NCI-H526 (cell line): ENCODE data around the gene AKT1S1.
A peak's percentile ranks its signal among the peaks of the same experiment; 100 is the strongest.

Experiments
- DNase-seq, 2 experiments: peaks; one replicate each; lab custom pipeline; 2025; lab: John Stamatoyannopoulos, UW

AKT1S1 gene

GRCh38 chr19:49869009-49869483, 8.1 kb downstream of the AKT1S1 start:
- peak in 1 of 2 experiments; percentile 91 for DNase-seq

DNA sequence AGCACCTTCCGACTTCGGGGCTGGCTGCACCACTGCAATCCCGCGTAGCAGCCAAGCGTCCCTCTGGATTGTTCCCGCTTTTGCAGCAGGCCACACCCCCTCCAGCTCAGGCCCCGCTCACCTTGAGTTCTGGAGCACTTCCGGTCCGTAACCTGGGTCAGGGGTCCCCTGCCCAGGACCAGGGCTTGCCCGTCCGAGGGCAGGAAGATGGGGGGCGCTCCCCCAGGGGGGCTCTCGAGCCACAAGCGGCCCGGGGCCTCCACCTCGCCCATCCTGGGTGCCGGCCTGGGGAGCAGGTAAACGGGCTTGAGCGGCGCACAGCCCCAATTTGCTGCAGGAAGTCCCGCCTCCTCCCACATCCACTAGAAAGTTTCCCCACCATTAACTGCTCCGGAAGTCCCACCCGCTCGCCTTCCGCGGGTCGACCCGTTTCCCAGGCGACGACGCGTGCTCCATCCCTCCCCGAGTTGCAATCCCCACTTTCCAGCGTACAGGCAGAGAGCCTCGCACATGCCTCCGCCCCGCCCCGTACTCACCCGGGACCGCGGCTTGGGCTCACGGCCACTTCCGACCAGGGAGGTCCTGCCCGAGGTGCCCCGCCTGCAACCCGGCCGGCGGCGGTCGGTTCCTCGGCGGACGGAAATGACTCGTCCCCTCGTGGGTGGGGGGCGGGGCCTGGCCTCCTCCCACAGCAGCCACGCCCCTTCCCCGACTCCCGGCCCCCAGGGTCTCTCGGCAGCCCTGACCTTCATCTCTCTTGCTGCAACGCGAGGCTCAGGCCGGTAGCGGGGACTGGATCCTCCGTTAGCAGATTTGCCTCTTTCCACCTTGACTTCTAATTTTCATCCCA, 10.0 kb downstream of the AKT1S1 start, which contains the start of gene PNKP:
PNKP (minus strand) TSS at position 644 of the 850 bp plus-strand sequence; CDS start at position 272, 372 bp downstream.
- DNase-seq, result peak; percentile 90 to 97

GRCh38 chr19:49864890-49865289, 12.3 kb downstream of the AKT1S1 start:
- no peak for DNase-seq

- DNase-seq, result no peak
These were observed 13.2 kb downstream of the AKT1S1 start for GRCh38 chr19:49863935-49864320.

DNA sequence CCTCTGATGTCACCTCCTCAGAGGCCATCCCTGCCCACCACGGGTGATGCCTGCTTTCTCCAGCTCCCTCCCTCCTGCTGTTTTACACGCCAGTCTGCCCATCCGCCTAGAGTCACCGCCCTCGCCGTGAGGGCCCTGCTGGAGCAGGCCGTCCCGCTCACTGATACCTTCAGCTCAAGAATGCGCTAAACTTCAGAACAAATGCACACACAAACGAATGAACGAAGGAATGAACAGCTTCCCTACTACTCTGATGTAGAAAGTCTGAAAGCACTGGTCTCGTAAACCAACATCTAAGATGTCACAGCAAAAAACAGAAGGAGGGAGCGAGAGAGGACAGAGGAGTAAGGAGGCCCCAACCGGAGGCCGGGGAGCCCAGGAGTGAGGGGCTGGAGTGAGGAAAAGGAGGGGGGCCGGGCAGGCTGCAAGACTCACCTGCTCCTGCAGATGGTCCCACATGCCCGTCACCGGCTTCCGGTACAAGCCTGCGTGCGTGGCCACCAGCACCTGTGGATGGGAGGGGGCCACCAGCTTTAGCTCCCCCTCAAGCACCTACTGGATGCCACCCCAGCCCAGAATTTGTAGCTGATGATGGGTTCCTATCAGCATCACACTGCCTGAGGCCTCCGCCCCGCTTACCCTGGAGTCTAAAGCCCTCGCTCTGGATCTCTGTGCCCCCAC, 13.8 kb downstream of the AKT1S1 start:
- DNase-seq, result no peak

- DNase-seq, result peak in 1 of 2 experiments; percentile 48
These were observed 14.5 kb downstream of the AKT1S1 start for GRCh38 chr19:49862391-49863253.

GRCh38 chr19:49861541-49862378, 15.4 kb downstream of the AKT1S1 start:
- peak in 1 of 2 experiments; percentile 79 for DNase-seq

DNA sequence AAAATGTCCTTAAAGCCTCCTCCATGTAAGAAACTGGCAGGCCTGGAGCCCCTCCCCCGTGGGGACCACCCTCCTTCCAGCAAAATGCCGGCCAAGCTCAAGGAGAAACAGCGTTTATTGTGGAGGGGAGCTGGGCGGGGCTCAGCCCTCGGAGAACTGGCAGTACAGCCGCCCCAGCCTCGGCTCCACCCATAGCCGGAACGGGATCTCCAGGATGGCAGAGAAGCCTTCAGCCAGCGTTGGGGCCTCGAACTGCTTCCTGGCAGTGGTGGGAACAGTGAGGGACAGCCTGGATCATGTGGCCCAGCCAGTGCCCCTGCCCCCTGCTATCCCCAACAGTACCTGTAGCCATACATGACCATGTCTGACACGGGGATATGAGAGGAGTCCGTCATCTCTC, 16.0 kb downstream of the AKT1S1 start:
- peak; percentile 40 to 72 for DNase-seq

DNA sequence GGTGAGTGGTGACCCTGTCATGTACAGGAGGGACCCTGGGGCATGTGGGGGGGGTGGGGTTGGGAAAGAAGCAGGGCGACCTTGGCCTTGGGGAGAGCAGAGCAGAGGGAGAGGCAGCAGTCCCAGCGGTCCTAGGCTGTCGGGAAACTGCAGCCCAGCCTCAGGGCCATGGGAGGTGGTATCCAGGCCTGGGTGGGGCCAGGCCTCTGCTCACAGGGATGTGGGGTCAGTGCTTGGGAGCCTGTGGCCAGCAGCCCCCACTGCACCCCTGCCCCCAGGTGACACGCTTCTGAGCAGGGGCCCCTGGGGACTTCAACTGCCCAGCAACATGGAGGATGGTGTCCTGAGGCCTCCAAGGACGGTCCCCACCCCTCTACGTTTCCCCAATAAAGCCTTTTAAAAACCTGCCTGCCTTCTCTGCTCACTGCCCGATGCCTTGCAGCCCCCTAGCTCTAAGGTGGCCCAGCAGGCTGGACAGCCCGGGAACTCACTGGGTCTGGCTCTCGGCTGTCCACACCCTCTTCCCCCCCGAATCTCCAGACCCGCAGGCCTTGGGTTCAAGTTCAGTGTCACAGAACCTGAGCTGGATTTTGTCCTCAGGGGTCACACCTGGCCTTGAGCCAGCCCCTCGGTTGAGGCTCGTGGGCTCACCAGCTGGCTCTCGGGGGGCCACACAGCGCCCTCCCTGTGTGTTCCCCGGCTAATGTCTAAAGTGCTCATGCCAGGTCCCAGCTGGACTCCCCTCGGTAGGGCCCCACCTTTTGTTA, 16.6 kb downstream of the AKT1S1 start:
- DNase-seq, result no peak

GRCh38 chr19:49859682-49860335, 17.3 kb downstream of the AKT1S1 start:
- DNase-seq, result no peak

DNA sequence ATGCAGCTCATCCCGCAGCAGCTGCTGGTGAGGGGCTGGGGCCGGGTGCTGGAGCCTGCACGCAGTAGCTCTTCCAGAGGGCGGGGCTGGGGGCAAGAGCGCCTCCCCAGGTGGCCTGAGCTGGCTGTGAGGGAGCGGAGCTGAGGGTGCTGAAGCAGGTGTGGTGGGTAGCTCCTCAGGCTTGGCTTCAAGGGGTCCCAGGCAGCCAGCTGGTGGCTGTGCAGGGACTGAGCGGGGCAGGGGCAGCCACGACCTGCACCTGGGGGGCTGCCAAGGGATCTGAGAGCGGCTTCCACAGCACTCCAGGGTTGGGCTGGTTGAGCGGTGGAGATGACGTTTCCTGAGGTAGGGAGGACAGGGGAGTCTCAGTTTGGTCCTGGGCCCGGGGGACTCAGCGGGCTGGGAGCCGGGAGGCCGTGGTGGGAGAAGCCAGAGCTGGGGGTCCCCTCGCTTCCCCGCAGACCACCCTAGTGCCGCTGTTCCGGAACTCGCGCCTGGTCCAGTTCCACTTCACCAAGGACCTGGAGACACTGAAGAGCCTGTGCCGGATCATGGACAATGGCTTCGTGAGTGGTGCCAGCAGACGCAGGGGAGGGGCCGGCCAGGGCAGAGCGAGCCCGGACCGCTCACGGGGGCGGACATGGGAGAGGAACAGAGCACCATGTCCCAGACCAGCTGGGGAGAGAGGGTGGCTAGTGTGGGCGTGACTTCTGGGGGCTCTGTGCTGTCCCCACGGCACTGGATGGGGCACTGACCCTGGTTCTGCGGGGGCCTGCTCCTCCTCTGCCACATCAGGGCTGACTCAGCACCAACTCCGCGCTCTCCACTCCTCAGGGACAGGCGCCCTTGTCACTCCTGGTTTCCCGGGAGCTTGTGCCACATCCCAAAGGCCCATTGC, 18.8 kb downstream of the AKT1S1 start:
- peak in 1 of 2 experiments; percentile 26 for DNase-seq

- no peak for DNase-seq
These were observed 19.4 kb downstream of the AKT1S1 start for GRCh38 chr19:49857838-49858087.

GRCh38 chr19:49857061-49857837, 19.9 kb downstream of the AKT1S1 start:
- DNase-seq, result peak in 1 of 2 experiments; percentile 26

DNA sequence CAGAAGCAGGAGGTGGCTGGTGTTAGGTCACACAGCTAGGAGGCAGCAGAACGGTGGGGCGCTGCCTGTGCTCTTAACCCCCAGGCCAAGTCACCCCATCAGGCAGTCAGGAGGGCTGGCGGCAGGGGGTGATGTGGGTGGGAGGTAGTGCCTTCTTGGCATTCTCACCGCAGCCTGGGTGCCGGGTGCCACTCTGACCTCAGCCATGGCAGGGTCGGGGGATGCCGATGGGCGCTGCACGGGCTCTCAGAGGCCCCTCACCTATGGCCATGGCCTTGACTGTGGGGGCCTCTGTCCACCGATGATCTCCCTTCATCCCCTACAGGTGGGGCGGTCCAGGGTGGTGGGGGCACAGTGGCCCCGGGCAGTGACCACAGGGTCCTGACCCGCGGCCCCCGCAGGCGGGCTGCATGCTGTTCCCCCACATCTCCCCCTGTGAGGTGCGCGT, 20.6 kb downstream of the AKT1S1 start:
- no peak for DNase-seq

- no peak for DNase-seq
These were observed 21.2 kb downstream of the AKT1S1 start for GRCh38 chr19:49855676-49856573.

- DNase-seq, result no peak
These were observed 21.9 kb downstream of the AKT1S1 start for GRCh38 chr19:49855277-49855675.
